ENCODE results near the gene UFSP1. TPM values are rescaled to one million over a fixed set of nuclear protein-coding genes. Genes with fewer than 3 reads are reported as not detected.

UFSP1 gene
- total and polyA plus RNA-seq, 2 of the 13 experiments (the other 11 are each of a cell fraction or from before 2014, with no cell fraction given): 0.65 to 3.3 TPM

- TF ChIP-seq, protein P1, sequence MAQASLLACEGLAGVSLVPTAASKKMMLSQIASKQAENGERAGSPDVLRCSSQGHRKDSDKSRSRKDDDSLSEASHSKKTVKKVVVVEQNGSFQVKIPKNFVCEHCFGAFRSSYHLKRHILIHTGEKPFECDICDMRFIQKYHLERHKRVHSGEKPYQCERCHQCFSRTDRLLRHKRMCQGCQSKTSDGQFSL (CRISPR knock-in tag; IDR thresholded peaks at IDR 0.05): peak; percentile 54; the same call in 1 of the 2 replicates
- TF ChIP-seq ISL2 (CRISPR knock-in tag; IDR thresholded peaks at IDR 0.05) (no peak), ELF4 (CRISPR knock-in tag; IDR thresholded peaks at IDR 0.05; ENCODE audit: borderline replicate concordance) (no peak), ZNF317 (CRISPR knock-in tag; IDR thresholded peaks at IDR 0.05) (peak; percentile 29; the same call in 1 of the 2 replicates), ZNF777 (CRISPR knock-in tag; IDR thresholded peaks at IDR 0.05) (peak; percentile 13; the same call in 1 of the 2 replicates), XRCC5 (optimal IDR thresholded peaks at IDR 0.05; ENCODE audit: low read length) (peak; percentile 13), MIXL1 (CRISPR knock-in tag; IDR thresholded peaks at IDR 0.05) (0 out of 2 replicates have a peak, but pooled peaks have one; percentile 35), ZNF580 (CRISPR knock-in tag; IDR thresholded peaks at IDR 0.05; ENCODE audit: borderline replicate concordance, low read depth) (peak; percentile 53; the same call in 1 of the 2 replicates), ZBTB34 (CRISPR knock-in tag; IDR thresholded peaks at IDR 0.05) (no peak), ZBTB40 (IDR thresholded peaks at IDR 0.05) (no peak), ZBTB40 (CRISPR knock-in tag; IDR thresholded peaks at IDR 0.05) (no peak), RELA (CRISPR knock-in tag; IDR thresholded peaks at IDR 0.05) (no peak)
- TF ChIP-seq, protein P2, sequence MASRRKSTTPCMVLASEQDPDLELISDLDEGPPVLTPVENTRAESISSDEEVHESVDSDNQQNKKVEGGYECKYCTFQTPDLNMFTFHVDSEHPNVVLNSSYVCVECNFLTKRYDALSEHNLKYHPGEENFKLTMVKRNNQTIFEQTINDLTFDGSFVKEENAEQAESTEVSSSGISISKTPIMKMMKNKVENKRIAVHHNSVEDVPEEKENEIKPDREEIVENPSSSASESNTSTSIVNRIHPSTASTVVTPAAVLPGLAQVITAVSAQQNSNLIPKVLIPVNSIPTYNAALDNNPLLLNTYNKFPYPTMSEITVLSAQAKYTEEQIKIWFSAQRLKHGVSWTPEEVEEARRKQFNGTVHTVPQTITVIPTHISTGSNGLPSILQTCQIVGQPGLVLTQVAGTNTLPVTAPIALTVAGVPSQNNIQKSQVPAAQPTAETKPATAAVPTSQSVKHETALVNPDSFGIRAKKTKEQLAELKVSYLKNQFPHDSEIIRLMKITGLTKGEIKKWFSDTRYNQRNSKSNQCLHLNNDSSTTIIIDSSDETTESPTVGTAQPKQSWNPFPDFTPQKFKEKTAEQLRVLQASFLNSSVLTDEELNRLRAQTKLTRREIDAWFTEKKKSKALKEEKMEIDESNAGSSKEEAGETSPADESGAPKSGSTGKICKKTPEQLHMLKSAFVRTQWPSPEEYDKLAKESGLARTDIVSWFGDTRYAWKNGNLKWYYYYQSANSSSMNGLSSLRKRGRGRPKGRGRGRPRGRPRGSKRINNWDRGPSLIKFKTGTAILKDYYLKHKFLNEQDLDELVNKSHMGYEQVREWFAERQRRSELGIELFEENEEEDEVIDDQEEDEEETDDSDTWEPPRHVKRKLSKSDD (CRISPR knock-in tag; IDR thresholded peaks at IDR 0.05; ENCODE audit: low read depth): 0 out of 2 replicates have a peak, but pooled peaks have one; percentile 26
- TF ChIP-seq, protein P3, sequence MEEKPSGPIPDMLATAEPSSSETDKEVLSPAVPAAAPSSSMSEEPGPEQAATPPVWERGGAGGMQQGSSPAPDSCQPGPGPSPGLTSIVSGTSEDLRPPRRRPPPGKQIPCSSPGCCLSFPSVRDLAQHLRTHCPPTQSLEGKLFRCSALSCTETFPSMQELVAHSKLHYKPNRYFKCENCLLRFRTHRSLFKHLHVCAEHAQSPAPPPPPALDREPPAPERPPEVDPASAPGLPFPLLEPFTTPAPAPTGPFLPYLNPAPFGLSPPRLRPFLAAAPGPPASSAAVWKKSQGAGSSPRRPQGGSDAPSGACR (CRISPR knock-in tag; IDR thresholded peaks at IDR 0.05): 0 out of 2 replicates have a peak, but pooled peaks have one; percentile 13
Measured at GRCh38 chr7:100852048-100852872, 37.3 kb downstream of the UFSP1 start, which contains the start of gene SLC12A9 (continued).

Measured in HepG2 (cell line).